CD4-positive, alpha-beta memory T cell (primary cell): Measurements from ENCODE around the gene ALG3. TPM values are rescaled to one million over a fixed set of nuclear protein-coding genes. Genes with fewer than 3 reads are reported as not detected.

Experiments used
- CTCF ChIA-PET: fragments of 350-600 bp; sonication (Branson Sonifier 250); formaldehyde crosslinking; loops from one replicate; lab custom pipeline; 2021; ENCODE audit warnings: inconsistent platforms; ENCODE audit not compliant: partially characterized antibody; lab: Charles Lee
- POLR2A ChIA-PET: fragments of 350-600 bp; sonication (Branson Sonifier 250); formaldehyde crosslinking; loops from one replicate; lab custom pipeline; 2021; ENCODE audit not compliant: partially characterized antibody; lab: Charles Lee
- DNase-seq, 5 donors: peaks; one replicate each; pipeline versions ENCODE4 v3.0.0 to v3.0.0-alpha.2; 2020 to 2022; ENCODE audit warnings: mixed read lengths in 1 of 5
- H3K27ac ChIP-seq: one replicate; pipeline ENCODE4 v1.7.0; 2013; ENCODE audit warnings: low read depth, low read length
- H3K27me3 ChIP-seq: 2 replicates; pipeline ENCODE4 v1.7.0; 2013; ENCODE audit warnings: mild to moderate bottlenecking, low read length, moderate library complexity; ENCODE audit not compliant: insufficient read depth
- H3K36me3 ChIP-seq: 2 replicates; pipeline ENCODE4 v1.7.0; 2013; ENCODE audit warnings: mild to moderate bottlenecking, low read length, moderate library complexity; ENCODE audit not compliant: insufficient read depth
- H3K4me1 ChIP-seq: 2 replicates; pipeline ENCODE4 v1.7.0; 2013; ENCODE audit warnings: mild to moderate bottlenecking, low read length, moderate library complexity; ENCODE audit not compliant: insufficient read depth
- H3K4me3 ChIP-seq, 2 donors: one replicate each; pipeline ENCODE4 v1.7.0; 2013; ENCODE audit warnings: low read length in 2 of 2, mild to moderate bottlenecking in 1 of 2
- H3K9me3 ChIP-seq, 2 donors: one replicate each; pipeline ENCODE4 v1.7.0; 2013; ENCODE audit warnings: low read length in 2 of 2, control low read depth in 1 of 2; ENCODE audit not compliant: control insufficient read depth in 1 of 2
- H3K27ac Mint-ChIP-seq, 7 donors: one replicate each; pipeline ENCODE4 v1.8.0; 2020 to 2021; ENCODE audit warnings: mixed read lengths in 7 of 7, mild to moderate bottlenecking in 6 of 7, inconsistent platforms in 3 of 7, moderate library complexity in 3 of 7
- H3K27me3 Mint-ChIP-seq, 2 donors: one replicate each; pipeline ENCODE4 v1.8.0; 2020 to 2021; ENCODE audit warnings: mixed read lengths in 2 of 2
- H3K36me3 Mint-ChIP-seq, 2 donors: one replicate each; pipeline ENCODE4 v1.8.0; 2020 to 2021; ENCODE audit warnings: mixed read lengths in 2 of 2, inconsistent platforms in 1 of 2, mild to moderate bottlenecking in 1 of 2
- H3K4me1 Mint-ChIP-seq, 4 donors: one replicate each; pipeline ENCODE4 v1.8.0; 2020 to 2021; ENCODE audit warnings: mixed read lengths in 4 of 4, mild to moderate bottlenecking in 1 of 4
- H3K4me3 Mint-ChIP-seq, 8 donors: one replicate each; pipeline ENCODE4 v1.8.0; 2020 to 2021; ENCODE audit warnings: mixed read lengths in 8 of 8, mild to moderate bottlenecking in 7 of 8, moderate library complexity in 6 of 8, inconsistent platforms in 3 of 8
- H3K9me3 Mint-ChIP-seq, 8 donors: one replicate each; pipeline ENCODE4 v1.8.0; 2020 to 2021; ENCODE audit warnings: mixed read lengths in 8 of 8, mild to moderate bottlenecking in 5 of 8, inconsistent platforms in 3 of 8, moderate library complexity in 1 of 8
- intact Hi-C: fragments of 100-400 bp; cut with micrococcal nuclease; formaldehyde crosslinking; loops from one replicate; pipeline ENCODE4 v1.15.1; 2023
- polyA plus RNA-seq, 2 donors: library from polyadenylated mRNA; unstranded; fragments of 300-500 nt; fragmentation: Illumina TruSeq; gene quantifications; one replicate each; pipeline ENCODE4 v1.2.3, GENCODE V29; 2021
- total RNA-seq, 2 experiments: library from RNA; stranded (reverse); gene quantifications; one replicate each; pipeline ENCODE4 v1.2.3, GENCODE V29; 2021

The ALG3 gene
- total and polyA plus RNA-seq, 4 experiments from 2014 or later, result 37.5 to 67.8 (median 48.5) TPM

DNA sequence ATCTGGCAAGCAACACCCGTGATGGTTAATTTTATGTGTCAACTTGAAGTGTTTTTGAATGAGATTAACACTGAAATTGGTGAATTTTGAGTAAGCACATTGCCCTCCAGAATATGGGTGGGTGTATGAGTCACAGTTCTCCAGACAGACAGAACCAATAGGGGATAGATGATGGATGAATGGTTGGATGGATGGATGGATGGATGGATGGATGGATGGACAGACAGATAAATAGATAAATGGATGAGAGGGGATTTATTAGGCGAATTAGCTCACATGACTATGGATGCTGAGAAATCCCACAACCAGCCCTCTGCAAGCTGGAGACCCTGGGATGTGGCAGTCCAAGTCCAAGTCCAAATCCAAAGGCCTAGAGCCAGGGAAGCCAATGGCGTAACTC is 24.8 kb downstream of the ALG3 start:
- no peak overlapping the region for H3K4me3 ChIP-seq

DNA sequence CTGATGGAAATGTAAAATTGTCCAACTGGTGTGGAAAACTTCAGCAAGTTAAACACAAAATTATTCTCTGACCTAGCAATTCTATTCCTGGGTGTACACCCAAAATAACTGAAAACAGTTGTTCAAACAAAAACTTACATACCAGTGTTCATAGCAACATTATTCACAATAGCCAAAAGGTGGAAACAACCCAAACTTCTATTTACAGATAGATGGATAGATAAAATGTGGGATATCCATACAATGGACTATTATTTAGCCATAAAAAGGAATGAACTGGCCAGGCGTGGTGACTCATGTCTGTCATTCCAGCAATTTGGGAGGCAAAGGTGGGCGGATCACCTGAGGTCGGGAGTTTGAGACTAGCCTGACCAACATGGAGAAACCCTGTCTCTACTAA is 26.2 kb downstream of the ALG3 start:
- Mint-ChIP-seq H3K27ac (no peak overlapping the region), H3K36me3 (no peaks in the 10 kb centered on the region), H3K4me3 (no peak overlapping the region), H3K9me3 (peaks cover 0 to 2% (median 0%) of the 10 kb centered on the region in 8 donors), H3K4me1 (no peaks in the 10 kb centered on the region), H3K27me3 (peaks cover 19% of the 10 kb centered on the region in 2 donors)
- Histone ChIP-seq H3K27ac (no peak overlapping the region), H3K27me3 (peaks cover under 1% of the 10 kb centered on the region), H3K4me3 (no peak overlapping the region), H3K4me1 (no peaks in the 10 kb centered on the region), H3K9me3 (no peaks in the 10 kb centered on the region), H3K36me3 (no peaks in the 10 kb centered on the region)
- DNase-seq, result no peak
- CTCF ChIA-PET, result interaction anchor here (1.5 kb wide), 1 partner anchor 38 kb away, joined by 3 read pairs; no protein-coding TSS in a partner anchor
- intact Hi-C loops, result no loop called here
- POLR2A ChIA-PET, result no interaction called here

More for the DNA sequence above, 24.8 kb downstream of the ALG3 start:
- Mint-ChIP-seq H3K36me3 (no peaks in the 10 kb centered on the region), H3K27me3 (peaks cover 24 to 28% of the 10 kb centered on the region in 2 donors), H3K9me3 (peaks cover 0 to 2% (median 0%) of the 10 kb centered on the region in 8 donors), H3K4me1 (peaks cover 0 to 5% (median 0%) of the 10 kb centered on the region in 4 donors), H3K4me3 (no peak overlapping the region), H3K27ac (no peak overlapping the region)
- no peak for DNase-seq
- Histone ChIP-seq H3K9me3 (no peaks in the 10 kb centered on the region), H3K27me3 (peaks cover 11% of the 10 kb centered on the region), H3K27ac (no peak overlapping the region), H3K4me1 (no peaks in the 10 kb centered on the region), H3K36me3 (no peaks in the 10 kb centered on the region)
- intact Hi-C loops, result no loop called here
- CTCF ChIA-PET, result interaction anchor here (1.2 kb wide), 1 partner anchor 29 kb away, joined by 3 read pairs; no protein-coding TSS in a partner anchor
- POLR2A ChIA-PET, result no interaction called here

DNA sequence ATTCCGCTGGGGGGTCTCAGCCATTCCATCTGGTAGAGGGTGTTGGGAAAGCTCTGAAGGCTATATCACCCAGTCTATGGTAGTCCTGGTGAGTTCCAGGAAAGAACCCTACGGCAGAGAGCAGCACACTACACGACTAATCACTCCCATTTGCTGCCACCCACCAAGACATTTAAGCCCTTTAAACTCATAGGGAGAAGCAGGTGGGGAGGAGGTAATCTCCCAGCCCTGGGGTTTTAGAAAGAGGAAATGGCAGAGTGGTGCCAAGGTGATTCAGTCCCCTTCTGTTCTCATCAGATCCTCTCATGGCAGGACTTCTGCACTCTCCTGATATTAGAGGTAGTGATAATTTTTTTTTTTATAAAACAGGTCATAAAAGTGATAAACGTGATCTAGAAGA is 29.9 kb downstream of the ALG3 start:
- Histone ChIP-seq H3K4me3 (no peak overlapping the region), H3K9me3 (no peaks in the 10 kb centered on the region), H3K4me1 (no peaks in the 10 kb centered on the region), H3K27me3 (no peaks in the 10 kb centered on the region), H3K27ac (no peak overlapping the region), H3K36me3 (no peaks in the 10 kb centered on the region)
- no peak for DNase-seq
- H3K27ac Mint-ChIP-seq, result no peak overlapping the region
- ChIA-PET CTCF (interaction anchor here (4.0 kb wide), 1 partner anchor 8 kb away, joined by 26 read pairs; no protein-coding TSS in a partner anchor), POLR2A (no interaction called here)
- H3K4me1 Mint-ChIP-seq, result no peaks in the 10 kb centered on the region
- peak overlapping the region in 1 of 8 donors; percentile 20 for H3K4me3 Mint-ChIP-seq
- intact Hi-C loops, result no loop called here
- peaks cover 8 to 9% of the 10 kb centered on the region in 2 donors for H3K27me3 Mint-ChIP-seq
- peaks cover 0 to under 1% (median 0%) of the 10 kb centered on the region in 8 donors for H3K9me3 Mint-ChIP-seq
- no peaks in the 10 kb centered on the region for H3K36me3 Mint-ChIP-seq

DNA sequence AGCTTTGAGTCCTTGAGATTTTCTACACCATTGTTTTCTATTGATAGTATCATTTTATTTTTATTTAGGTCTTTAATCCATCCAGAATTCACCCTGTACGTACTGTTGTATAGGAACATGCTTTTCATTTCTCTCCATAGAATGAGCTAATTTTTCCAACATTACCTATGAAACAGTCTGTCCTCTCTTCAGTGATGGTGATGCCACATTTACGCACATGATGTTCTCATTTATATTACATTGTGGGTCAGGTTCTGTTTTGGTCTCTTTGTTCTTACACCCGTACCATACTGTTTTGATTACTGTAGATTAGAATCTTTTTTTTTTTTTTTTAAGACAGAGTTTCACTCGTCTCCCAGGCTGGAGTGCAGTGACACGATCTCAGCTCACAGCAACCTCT is 37.0 kb downstream of the ALG3 start:
- Histone ChIP-seq H3K4me1 (no peaks in the 10 kb centered on the region), H3K27me3 (no peaks in the 10 kb centered on the region), H3K27ac (no peak overlapping the region), H3K9me3 (no peaks in the 10 kb centered on the region), H3K36me3 (no peaks in the 10 kb centered on the region), H3K4me3 (no peak overlapping the region)
- H3K9me3 Mint-ChIP-seq, result no peaks in the 10 kb centered on the region
- intact Hi-C loops, result no loop called here
- H3K4me3 Mint-ChIP-seq, result no peak overlapping the region
- H3K4me1 Mint-ChIP-seq, result no peaks in the 10 kb centered on the region
- H3K27ac Mint-ChIP-seq, result no peak overlapping the region
- CTCF ChIA-PET, result no interaction called here
- POLR2A ChIA-PET, result no interaction called here
- DNase-seq, result no peak
- H3K27me3 Mint-ChIP-seq, result peaks cover 2 to 15% of the 10 kb centered on the region in 2 donors
- no peaks in the 10 kb centered on the region for H3K36me3 Mint-ChIP-seq

DNA sequence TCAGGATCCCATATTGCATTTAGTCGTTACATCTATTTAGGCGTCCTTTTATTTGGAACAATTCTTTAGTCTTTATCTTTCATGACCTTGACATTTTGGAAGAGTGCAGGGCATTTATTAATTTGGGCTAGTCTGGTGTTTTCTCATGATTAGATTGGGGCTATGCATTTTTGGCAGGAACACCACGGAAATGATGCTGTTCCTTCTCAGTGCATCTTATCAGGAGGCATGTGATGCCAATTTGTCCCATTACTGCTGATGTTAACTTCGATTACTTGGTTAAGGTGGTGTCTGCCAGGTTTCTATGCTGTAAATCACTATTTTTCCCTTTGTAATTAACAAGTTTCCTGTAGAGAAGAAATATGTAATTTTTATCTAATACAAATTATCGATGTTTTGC is 37.5 kb downstream of the ALG3 start:
- Mint-ChIP-seq H3K4me1 (no peaks in the 10 kb centered on the region), H3K4me3 (no peak overlapping the region), H3K27ac (no peak overlapping the region), H3K9me3 (no peaks in the 10 kb centered on the region), H3K27me3 (peaks cover 5 to 18% of the 10 kb centered on the region in 2 donors), H3K36me3 (no peaks in the 10 kb centered on the region)
- Histone ChIP-seq H3K27ac (no peak overlapping the region), H3K4me1 (no peaks in the 10 kb centered on the region), H3K9me3 (no peaks in the 10 kb centered on the region), H3K27me3 (no peaks in the 10 kb centered on the region), H3K36me3 (no peaks in the 10 kb centered on the region), H3K4me3 (no peak overlapping the region)
- POLR2A ChIA-PET, result no interaction called here
- no peak for DNase-seq
- intact Hi-C loops, result no loop called here
- CTCF ChIA-PET, result interaction anchor here (1.0 kb wide), 1 partner anchor 17 kb away, joined by 4 read pairs; no protein-coding TSS in a partner anchor

DNA sequence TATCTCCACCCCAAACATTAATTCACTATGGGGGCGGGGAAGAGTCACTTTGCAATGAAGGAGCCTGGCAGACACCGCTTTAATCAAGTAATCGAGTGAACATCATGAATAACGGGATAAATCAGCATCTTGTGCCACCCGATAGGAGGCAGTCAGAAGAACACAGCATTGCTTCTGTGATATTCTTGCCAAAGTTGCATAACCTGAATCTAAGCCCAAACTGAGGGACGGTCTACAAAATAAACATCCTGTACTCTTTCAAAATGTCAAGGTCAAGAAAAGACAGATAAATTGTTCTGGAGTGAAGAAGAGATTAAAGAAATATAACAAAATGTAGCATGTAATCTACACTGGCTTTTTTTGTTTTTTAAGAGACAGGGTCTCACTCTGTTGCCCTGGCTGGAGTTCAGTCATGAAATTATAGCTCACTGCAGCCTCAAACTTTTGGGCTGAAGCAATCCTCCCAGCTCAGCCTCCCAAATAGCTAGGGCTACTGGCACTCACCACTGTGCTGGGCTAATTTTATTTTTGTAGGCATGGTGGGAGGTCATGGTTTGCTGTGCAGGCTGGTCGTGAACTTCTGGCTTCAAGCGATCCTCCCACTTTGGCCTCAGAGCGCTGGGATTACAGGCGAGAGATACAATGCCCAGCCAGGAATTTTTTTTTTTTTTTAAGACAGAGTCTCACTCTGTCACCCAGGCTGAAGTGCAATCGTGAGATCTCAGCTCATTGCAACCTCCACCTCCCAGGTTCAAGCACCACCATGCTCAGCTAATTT is 39.4 kb downstream of the ALG3 start:
- Mint-ChIP-seq H3K36me3 (no peaks in the 10 kb centered on the region), H3K27ac (peak overlapping the region in 1 of 7 donors; percentile 5), H3K4me1 (no peaks in the 10 kb centered on the region), H3K9me3 (no peaks in the 10 kb centered on the region), H3K4me3 (no peak overlapping the region), H3K27me3 (peaks cover 14 to 17% of the 10 kb centered on the region in 2 donors)
- Histone ChIP-seq H3K9me3 (no peaks in the 10 kb centered on the region), H3K4me3 (no peak overlapping the region), H3K4me1 (no peaks in the 10 kb centered on the region), H3K36me3 (no peaks in the 10 kb centered on the region), H3K27ac (no peak overlapping the region), H3K27me3 (no peaks in the 10 kb centered on the region)
- DNase-seq, result no peak
- intact Hi-C loops, result no loop called here
- ChIA-PET POLR2A (no interaction called here), CTCF (no interaction called here)

DNA sequence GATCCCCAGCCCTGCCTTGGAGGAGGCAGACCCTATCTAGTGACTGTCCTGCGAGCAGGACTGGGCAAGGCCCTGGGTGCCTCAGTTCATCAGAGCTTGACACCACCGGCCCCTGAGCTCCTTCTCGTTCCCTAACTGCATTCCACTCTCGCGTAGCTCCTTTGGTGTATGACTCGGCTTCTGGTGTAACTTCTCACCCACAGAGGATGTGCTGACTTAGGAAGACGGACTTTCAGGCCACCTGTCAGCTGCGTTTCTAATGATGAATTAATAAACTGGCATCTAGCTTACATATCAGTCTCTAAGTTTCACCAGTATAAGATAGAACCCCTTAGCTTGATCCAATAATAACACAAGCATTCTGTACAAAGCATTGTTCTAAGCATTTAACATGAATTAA is 45.2 kb downstream of the ALG3 start:
- no peak overlapping the region for H3K27ac ChIP-seq
- no peaks in the 10 kb centered on the region for H3K36me3 Mint-ChIP-seq
- POLR2A ChIA-PET, result no interaction called here
- no peak overlapping the region for H3K4me3 Mint-ChIP-seq
- no peak overlapping the region for H3K4me3 ChIP-seq
- intact Hi-C loops, result no loop called here
- CTCF ChIA-PET, result interaction anchor here (1.0 to 3.1 kb wide), 2 partner anchors 18 to 24 kb away, joined by 3 to 21 read pairs; no protein-coding TSS in a partner anchor
- no peak for DNase-seq
- H3K4me1 Mint-ChIP-seq, result no peaks in the 10 kb centered on the region
- no peaks in the 10 kb centered on the region for H3K9me3 ChIP-seq
- peaks cover 16 to 17% of the 10 kb centered on the region in 2 donors for H3K27me3 Mint-ChIP-seq
- H3K4me1 ChIP-seq, result no peaks in the 10 kb centered on the region
- H3K36me3 ChIP-seq, result no peaks in the 10 kb centered on the region
- no peaks in the 10 kb centered on the region for H3K9me3 Mint-ChIP-seq
- H3K27ac Mint-ChIP-seq, result no peak overlapping the region
- no peaks in the 10 kb centered on the region for H3K27me3 ChIP-seq
